NT2/D1 (cell line): ENCODE measurements around the gene CRAMP1.

Source experiments
- DNase-seq: peaks from one replicate; pipeline ENCODE4 v3.0.0-alpha.2; 2011; ENCODE audit warnings: low read depth, low spot score
- H3K27me3 ChIP-seq: 2 replicates; pipeline ENCODE4 v1.6.0; 2011; ENCODE audit warnings: mild to moderate bottlenecking; ENCODE audit not compliant: insufficient read length, insufficient read depth
- H3K36me3 ChIP-seq: 2 replicates; pipeline ENCODE4 v1.6.1; 2011; ENCODE audit warnings: mild to moderate bottlenecking, low read length, mixed read lengths; ENCODE audit not compliant: insufficient read depth, insufficient read length
- H3K4me1 ChIP-seq: 2 replicates; pipeline ENCODE4 v1.5.1; 2011; ENCODE audit not compliant: insufficient read depth, insufficient read length
- H3K4me3 ChIP-seq: 2 replicates; pipeline ENCODE4 v1.5.1; 2011; ENCODE audit warnings: low read depth; ENCODE audit not compliant: insufficient read length
- H3K9ac ChIP-seq: 2 replicates; pipeline ENCODE4 v1.6.0; 2011; ENCODE audit warnings: low read depth; ENCODE audit not compliant: insufficient read length
- H3K9me3 ChIP-seq: 2 replicates; pipeline ENCODE4 v1.5.1; 2011; ENCODE audit warnings: mild to moderate bottlenecking, low read length; ENCODE audit not compliant: insufficient read depth
- SUZ12 ChIP-seq: IDR thresholded peaks from 2 replicates; pipeline ENCODE4 v1.6.1; 2011; ENCODE audit not compliant: insufficient read length, insufficient read depth; ENCODE audit errors: extremely low read depth
- YY1 ChIP-seq: IDR thresholded peaks from 2 replicates; pipeline ENCODE4 v1.6.1; 2011; ENCODE audit not compliant: insufficient read length, insufficient read depth
- ZNF274 ChIP-seq: IDR thresholded peaks from 2 replicates; pipeline ENCODE4 v1.6.1; 2011; ENCODE audit warnings: mild to moderate bottlenecking, low read depth, low read length

CRAMP1 gene

GRCh38 chr16:1626776-1627175, 14.6 kb downstream of the CRAMP1 start:
- no peak overlapping the region for H3K9ac ChIP-seq
- H3K9me3 ChIP-seq, result no peaks in the 10 kb centered on the region
- no peak for TF ChIP-seq SUZ12
- no peak for TF ChIP-seq YY1
- no peak for TF ChIP-seq ZNF274
- no peaks in the 10 kb centered on the region for H3K27me3 ChIP-seq
- peaks cover 3% of the 10 kb centered on the region for H3K4me1 ChIP-seq
- H3K4me3 ChIP-seq, result no peak overlapping the region
- DNase-seq, result no peak
- peaks cover 57% of the 10 kb centered on the region for H3K36me3 ChIP-seq

DNA sequence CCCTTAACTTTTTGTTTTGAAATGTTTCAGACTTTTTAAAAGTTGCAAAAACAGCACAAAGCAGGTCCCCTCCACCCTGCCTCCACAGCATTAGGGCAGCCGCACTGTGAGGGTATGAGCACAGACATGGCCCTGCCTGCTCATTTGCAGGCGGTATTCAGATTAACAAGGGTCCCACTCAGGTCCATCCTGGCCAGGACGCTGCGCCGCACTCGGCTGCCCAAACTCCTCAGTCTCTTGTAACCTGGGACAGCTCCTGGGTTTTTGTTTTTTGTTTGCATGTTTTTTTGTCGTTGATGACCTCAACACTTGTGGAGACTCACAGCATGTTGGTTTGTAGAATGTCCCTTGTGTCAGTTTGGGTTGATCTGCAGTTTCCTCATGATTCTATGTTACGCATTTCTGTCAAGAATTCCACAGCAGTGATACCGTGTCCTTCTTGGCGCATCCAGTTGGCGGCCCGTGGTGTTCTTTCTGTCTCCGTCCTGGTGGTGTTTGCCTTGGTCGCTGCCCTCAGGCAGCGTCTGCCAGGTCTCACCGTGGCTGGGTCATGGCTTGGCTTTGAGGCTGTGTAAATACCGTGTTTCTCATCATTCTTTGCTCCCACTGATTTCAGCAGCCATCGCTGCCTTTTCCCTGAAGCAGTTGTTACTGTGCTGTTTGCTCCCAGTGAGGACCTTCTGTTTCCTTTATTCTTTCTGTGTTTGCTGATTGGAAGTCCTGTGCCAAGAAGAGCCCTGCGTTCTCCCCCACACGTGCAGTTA, 18.5 kb downstream of the CRAMP1 start:
- Histone ChIP-seq H3K27me3 (no peaks in the 10 kb centered on the region), H3K36me3 (peaks cover 92% of the 10 kb centered on the region), H3K4me1 (no peaks in the 10 kb centered on the region), H3K9me3 (no peaks in the 10 kb centered on the region), H3K9ac (no peak overlapping the region), H3K4me3 (no peak overlapping the region)
- no peak for DNase-seq
- no peak for TF ChIP-seq SUZ12
- no peak for TF ChIP-seq YY1
- no peak for TF ChIP-seq ZNF274

GRCh38 chr16:1631230-1631629, 19.1 kb downstream of the CRAMP1 start:
- no peaks in the 10 kb centered on the region for H3K27me3 ChIP-seq
- H3K9ac ChIP-seq, result no peak overlapping the region
- DNase-seq, result no peak
- H3K9me3 ChIP-seq, result no peaks in the 10 kb centered on the region
- peaks cover 89% of the 10 kb centered on the region for H3K36me3 ChIP-seq
- no peak overlapping the region for H3K4me3 ChIP-seq
- no peaks in the 10 kb centered on the region for H3K4me1 ChIP-seq
- TF ChIP-seq YY1 (no peak), ZNF274 (no peak), SUZ12 (no peak)

DNA sequence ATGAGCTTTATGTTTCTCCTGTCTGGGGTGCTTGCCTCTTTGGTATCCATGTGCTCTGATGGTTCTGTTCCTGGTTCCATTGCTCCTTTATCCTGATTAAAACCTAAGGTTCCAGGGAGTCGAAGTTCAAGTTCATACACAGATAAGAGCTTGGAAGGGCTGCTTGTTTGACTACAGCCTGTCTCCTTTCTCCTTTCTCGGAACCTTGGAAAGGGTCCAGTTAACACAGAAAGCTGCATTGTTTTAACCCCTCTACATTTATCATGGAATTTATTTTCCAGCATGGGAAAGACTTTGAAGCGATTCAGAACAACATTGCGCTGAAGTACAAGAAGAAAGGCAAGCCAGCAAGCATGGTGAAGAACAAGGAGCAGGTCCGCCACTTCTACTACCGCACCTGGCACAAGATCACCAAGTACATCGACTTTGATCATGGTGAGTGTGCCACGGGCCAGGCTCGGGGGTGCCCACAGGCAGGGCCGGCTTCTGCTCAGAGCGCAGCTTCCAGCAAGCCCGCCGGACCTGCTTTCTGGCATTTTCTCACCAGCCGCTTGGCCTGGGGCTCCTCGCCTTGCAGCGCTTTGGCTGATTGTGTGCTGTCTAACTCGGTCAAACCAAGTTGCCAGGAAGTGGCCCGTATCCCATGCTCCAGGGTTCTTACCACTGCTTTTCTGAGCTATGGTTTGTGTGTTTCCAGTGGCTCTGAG, 19.9 kb downstream of the CRAMP1 start:
- Histone ChIP-seq H3K4me3 (no peak overlapping the region), H3K27me3 (no peaks in the 10 kb centered on the region), H3K9me3 (no peaks in the 10 kb centered on the region), H3K36me3 (peaks cover 83% of the 10 kb centered on the region), H3K9ac (no peak overlapping the region), H3K4me1 (no peaks in the 10 kb centered on the region)
- TF ChIP-seq SUZ12 (no peak), YY1 (no peak), ZNF274 (no peak)
- no peak for DNase-seq

- H3K9ac ChIP-seq, result no peak overlapping the region
- DNase-seq, result no peak
- H3K27me3 ChIP-seq, result no peaks in the 10 kb centered on the region
- peaks cover 82% of the 10 kb centered on the region for H3K36me3 ChIP-seq
- no peaks in the 10 kb centered on the region for H3K9me3 ChIP-seq
- TF ChIP-seq YY1 (no peak), ZNF274 (no peak), SUZ12 (no peak)
- H3K4me3 ChIP-seq, result no peak overlapping the region
- H3K4me1 ChIP-seq, result no peaks in the 10 kb centered on the region
These were observed 20.4 kb downstream of the CRAMP1 start for GRCh38 chr16:1632638-1632970.

GRCh38 chr16:1633310-1633709, 21.1 kb downstream of the CRAMP1 start:
- no peak overlapping the region for H3K9ac ChIP-seq
- no peaks in the 10 kb centered on the region for H3K27me3 ChIP-seq
- DNase-seq, result no peak
- no peaks in the 10 kb centered on the region for H3K9me3 ChIP-seq
- peaks cover 86% of the 10 kb centered on the region for H3K36me3 ChIP-seq
- H3K4me3 ChIP-seq, result no peak overlapping the region
- TF ChIP-seq SUZ12 (no peak), YY1 (no peak), ZNF274 (no peak)
- H3K4me1 ChIP-seq, result no peaks in the 10 kb centered on the region

DNA sequence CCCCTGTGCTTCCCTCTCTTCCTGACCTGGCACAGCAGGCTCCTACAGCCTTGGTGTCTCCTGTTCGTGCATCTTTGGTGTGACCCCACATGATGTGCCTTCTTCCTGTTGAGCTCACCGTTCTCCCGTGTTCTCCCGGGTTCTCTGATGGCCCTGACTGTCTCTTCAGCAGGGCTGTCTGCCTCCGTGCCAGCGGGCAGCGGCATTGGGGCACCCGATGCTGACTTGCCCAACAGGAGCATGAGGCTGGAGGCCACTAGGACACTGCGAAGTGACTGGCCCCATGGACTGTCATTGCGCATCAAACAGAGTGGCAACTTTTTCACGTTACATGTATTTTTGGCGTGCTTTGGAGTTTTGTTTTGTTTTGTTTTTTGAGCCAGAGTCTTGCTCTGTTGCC, 22.4 kb downstream of the CRAMP1 start:
- no peak for DNase-seq
- H3K9me3 ChIP-seq, result no peaks in the 10 kb centered on the region
- H3K27me3 ChIP-seq, result no peaks in the 10 kb centered on the region
- no peak overlapping the region for H3K4me3 ChIP-seq
- H3K4me1 ChIP-seq, result no peaks in the 10 kb centered on the region
- H3K9ac ChIP-seq, result no peak overlapping the region
- TF ChIP-seq ZNF274, result no peak
- TF ChIP-seq YY1, result no peak
- TF ChIP-seq SUZ12, result no peak
- H3K36me3 ChIP-seq, result peaks cover 86% of the 10 kb centered on the region

- no peaks in the 10 kb centered on the region for H3K4me1 ChIP-seq
- H3K36me3 ChIP-seq, result peaks cover 87% of the 10 kb centered on the region
- H3K9ac ChIP-seq, result no peak overlapping the region
- TF ChIP-seq ZNF274 (no peak), SUZ12 (no peak), YY1 (no peak)
- no peaks in the 10 kb centered on the region for H3K27me3 ChIP-seq
- no peaks in the 10 kb centered on the region for H3K9me3 ChIP-seq
- no peak for DNase-seq
- H3K4me3 ChIP-seq, result no peak overlapping the region
These were observed 22.9 kb downstream of the CRAMP1 start for GRCh38 chr16:1635070-1635469.
